ENCODE data around the gene TGFB2. TPM values are rescaled to one million over a fixed set of nuclear protein-coding genes. Genes with fewer than 3 reads are reported as not detected.

The TGFB2 gene
- total RNA-seq, 1 experiment from 2014 or later: 0.34 TPM

DNA sequence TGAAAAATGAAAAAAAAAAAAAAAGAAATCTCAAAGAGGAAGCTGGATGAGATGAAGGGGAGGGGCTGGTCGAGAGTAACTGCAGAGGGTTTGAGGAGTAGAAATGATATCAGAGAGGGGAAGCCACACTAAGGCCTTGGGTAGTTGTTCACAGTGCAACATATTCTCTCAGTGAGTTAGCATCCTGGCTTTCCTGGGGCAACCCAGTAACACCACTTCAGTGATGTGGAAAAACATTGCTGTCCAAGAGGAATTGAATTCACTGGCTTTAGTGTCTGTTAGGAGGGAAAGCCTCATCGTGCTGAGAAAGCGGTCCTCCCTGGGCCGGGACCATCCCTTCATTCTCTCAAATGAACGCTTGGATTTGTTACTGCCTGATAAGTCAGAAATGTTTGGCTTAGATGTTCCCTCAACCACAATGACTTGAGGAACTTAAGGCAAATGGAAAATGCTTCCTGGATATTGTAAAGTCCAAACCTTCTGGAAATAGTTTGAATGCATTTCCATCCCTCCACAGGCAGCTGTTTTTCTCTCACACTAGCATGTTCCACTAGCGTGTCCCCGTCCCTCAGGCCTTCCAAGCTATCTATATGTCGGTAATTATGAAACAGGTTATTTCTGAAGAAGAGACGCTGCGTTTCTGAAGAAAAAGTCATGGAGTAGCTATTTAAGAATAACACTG is 12.2 kb downstream of the TGFB2 start:
- H3K79me2 ChIP-seq (ENCODE audit: insufficient read depth, low read length): no peaks in the 10 kb centered on the region
- no peak overlapping the region for H3K4me3 ChIP-seq (replicated peaks in 1 of 2; ENCODE audit: low read depth in 1 of 2, low read length in 2 of 2)
- ChIA-PET POLR2A (no interaction called here), RAD21 (ENCODE audit: low non-redundant PET in 1 of 2, low total read pairs in 2 of 2, uncharacterized antibody in 2 of 2, unreplicated experiment in 2 of 2) (no interaction called here), CTCF (interaction anchor here (1.1 kb wide), 1 partner anchor 166 kb away, joined by 3 read pairs; no protein-coding TSS in a partner anchor)
- H3K4me2 ChIP-seq (ENCODE audit: low read length): no peak overlapping the region
- no peak for TF ChIP-seq JUND (IDR thresholded peaks at IDR 0.05)
- no peak for TF ChIP-seq TCF7L2 (IDR thresholded peaks at IDR 0.05; ENCODE audit: borderline replicate concordance, extremely low read depth, insufficient read depth, insufficient read length)
- TF ChIP-seq, protein P1, sequence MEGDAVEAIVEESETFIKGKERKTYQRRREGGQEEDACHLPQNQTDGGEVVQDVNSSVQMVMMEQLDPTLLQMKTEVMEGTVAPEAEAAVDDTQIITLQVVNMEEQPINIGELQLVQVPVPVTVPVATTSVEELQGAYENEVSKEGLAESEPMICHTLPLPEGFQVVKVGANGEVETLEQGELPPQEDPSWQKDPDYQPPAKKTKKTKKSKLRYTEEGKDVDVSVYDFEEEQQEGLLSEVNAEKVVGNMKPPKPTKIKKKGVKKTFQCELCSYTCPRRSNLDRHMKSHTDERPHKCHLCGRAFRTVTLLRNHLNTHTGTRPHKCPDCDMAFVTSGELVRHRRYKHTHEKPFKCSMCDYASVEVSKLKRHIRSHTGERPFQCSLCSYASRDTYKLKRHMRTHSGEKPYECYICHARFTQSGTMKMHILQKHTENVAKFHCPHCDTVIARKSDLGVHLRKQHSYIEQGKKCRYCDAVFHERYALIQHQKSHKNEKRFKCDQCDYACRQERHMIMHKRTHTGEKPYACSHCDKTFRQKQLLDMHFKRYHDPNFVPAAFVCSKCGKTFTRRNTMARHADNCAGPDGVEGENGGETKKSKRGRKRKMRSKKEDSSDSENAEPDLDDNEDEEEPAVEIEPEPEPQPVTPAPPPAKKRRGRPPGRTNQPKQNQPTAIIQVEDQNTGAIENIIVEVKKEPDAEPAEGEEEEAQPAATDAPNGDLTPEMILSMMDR (IDR thresholded peaks at IDR 0.05 in 2 of 3, conservative IDR thresholded peaks at IDR 0.05 in 1 of 3; ENCODE audit: borderline replicate concordance in 1 of 3, insufficient read depth in 1 of 3, low read depth in 2 of 3, low read length in 2 of 3): no peak
- TF ChIP-seq, protein P2, sequence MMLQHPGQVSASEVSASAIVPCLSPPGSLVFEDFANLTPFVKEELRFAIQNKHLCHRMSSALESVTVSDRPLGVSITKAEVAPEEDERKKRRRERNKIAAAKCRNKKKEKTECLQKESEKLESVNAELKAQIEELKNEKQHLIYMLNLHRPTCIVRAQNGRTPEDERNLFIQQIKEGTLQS (IDR thresholded peaks at IDR 0.05): no peak
- TF ChIP-seq, protein P3, sequence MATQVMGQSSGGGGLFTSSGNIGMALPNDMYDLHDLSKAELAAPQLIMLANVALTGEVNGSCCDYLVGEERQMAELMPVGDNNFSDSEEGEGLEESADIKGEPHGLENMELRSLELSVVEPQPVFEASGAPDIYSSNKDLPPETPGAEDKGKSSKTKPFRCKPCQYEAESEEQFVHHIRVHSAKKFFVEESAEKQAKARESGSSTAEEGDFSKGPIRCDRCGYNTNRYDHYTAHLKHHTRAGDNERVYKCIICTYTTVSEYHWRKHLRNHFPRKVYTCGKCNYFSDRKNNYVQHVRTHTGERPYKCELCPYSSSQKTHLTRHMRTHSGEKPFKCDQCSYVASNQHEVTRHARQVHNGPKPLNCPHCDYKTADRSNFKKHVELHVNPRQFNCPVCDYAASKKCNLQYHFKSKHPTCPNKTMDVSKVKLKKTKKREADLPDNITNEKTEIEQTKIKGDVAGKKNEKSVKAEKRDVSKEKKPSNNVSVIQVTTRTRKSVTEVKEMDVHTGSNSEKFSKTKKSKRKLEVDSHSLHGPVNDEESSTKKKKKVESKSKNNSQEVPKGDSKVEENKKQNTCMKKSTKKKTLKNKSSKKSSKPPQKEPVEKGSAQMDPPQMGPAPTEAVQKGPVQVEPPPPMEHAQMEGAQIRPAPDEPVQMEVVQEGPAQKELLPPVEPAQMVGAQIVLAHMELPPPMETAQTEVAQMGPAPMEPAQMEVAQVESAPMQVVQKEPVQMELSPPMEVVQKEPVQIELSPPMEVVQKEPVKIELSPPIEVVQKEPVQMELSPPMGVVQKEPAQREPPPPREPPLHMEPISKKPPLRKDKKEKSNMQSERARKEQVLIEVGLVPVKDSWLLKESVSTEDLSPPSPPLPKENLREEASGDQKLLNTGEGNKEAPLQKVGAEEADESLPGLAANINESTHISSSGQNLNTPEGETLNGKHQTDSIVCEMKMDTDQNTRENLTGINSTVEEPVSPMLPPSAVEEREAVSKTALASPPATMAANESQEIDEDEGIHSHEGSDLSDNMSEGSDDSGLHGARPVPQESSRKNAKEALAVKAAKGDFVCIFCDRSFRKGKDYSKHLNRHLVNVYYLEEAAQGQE (IDR thresholded peaks at IDR 0.05; ENCODE audit: low read depth): no peak
- TF ChIP-seq ZFX (IDR thresholded peaks at IDR 0.05): no peak
- TF ChIP-seq, protein P4, sequence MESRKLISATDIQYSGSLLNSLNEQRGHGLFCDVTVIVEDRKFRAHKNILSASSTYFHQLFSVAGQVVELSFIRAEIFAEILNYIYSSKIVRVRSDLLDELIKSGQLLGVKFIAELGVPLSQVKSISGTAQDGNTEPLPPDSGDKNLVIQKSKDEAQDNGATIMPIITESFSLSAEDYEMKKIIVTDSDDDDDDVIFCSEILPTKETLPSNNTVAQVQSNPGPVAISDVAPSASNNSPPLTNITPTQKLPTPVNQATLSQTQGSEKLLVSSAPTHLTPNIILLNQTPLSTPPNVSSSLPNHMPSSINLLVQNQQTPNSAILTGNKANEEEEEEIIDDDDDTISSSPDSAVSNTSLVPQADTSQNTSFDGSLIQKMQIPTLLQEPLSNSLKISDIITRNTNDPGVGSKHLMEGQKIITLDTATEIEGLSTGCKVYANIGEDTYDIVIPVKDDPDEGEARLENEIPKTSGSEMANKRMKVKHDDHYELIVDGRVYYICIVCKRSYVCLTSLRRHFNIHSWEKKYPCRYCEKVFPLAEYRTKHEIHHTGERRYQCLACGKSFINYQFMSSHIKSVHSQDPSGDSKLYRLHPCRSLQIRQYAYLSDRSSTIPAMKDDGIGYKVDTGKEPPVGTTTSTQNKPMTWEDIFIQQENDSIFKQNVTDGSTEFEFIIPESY (IDR thresholded peaks at IDR 0.05; ENCODE audit: extremely low read depth, insufficient replicate concordance, low read length): no peak
- no peak for TF ChIP-seq SIN3A (IDR thresholded peaks at IDR 0.05; ENCODE audit: low read depth)
- TF ChIP-seq YY1 (IDR thresholded peaks at IDR 0.05; ENCODE audit: extremely low read depth, insufficient replicate concordance, low read depth, low read length): no peak
- TF ChIP-seq CEBPB (IDR thresholded peaks at IDR 0.05; ENCODE audit: low read depth): no peak
- no peak for TF ChIP-seq EGR1 (IDR thresholded peaks at IDR 0.05; ENCODE audit: low read depth)
- no peak for TF ChIP-seq POLR2A (IDR thresholded peaks at IDR 0.05; ENCODE audit: borderline replicate concordance, extremely low read depth, insufficient read depth, insufficient read length)
- no peak for TF ChIP-seq EZH2phosphoT487 (IDR thresholded peaks at IDR 0.05; ENCODE audit: borderline replicate concordance)
- no peak for TF ChIP-seq POLR2AphosphoS5 (IDR thresholded peaks at IDR 0.05; ENCODE audit: low read depth, low read length)
- no peak for TF ChIP-seq FOSL1 (IDR thresholded peaks at IDR 0.05; ENCODE audit: low read depth)
- TF ChIP-seq RAD21 (IDR thresholded peaks at IDR 0.05; ENCODE audit: low read depth): no peak
- no peak for TF ChIP-seq EZH2 (IDR thresholded peaks at IDR 0.05)
- TF ChIP-seq SRF (IDR thresholded peaks at IDR 0.05; ENCODE audit: low read depth): no peak
- no peaks in the 10 kb centered on the region for H3K27me3 ChIP-seq (ENCODE audit: insufficient read depth, low read length)
- no peak overlapping the region for H3K9ac ChIP-seq (ENCODE audit: low read length)
- H3K27ac ChIP-seq (ENCODE audit: low read depth, low read length): no peak overlapping the region
- no peaks in the 10 kb centered on the region for H3K36me3 ChIP-seq (ENCODE audit: control insufficient read depth in 1 of 2, insufficient read depth in 2 of 2, low read length in 2 of 2)
- no peak for DNase-seq (ENCODE audit: low read depth, low spot score)
- no peaks in the 10 kb centered on the region for H4K20me1 ChIP-seq (ENCODE audit: insufficient read depth)
- H2AFZ ChIP-seq (ENCODE audit: low read depth, low read length, poor library complexity, severe bottlenecking): no peak overlapping the region
- peaks cover 14 to 15% of the 10 kb centered on the region in 2 experiments; a peak in 3 of 4 replicates for H3K4me1 ChIP-seq (ENCODE audit: control insufficient read depth in 1 of 2, insufficient read depth in 2 of 2, low read length in 2 of 2)
- no peaks in the 10 kb centered on the region for H3K9me3 ChIP-seq (ENCODE audit: control insufficient read depth in 1 of 2, insufficient read depth in 1 of 2, low read depth in 1 of 2, low read length in 2 of 2)
- no peak for ATAC-seq
- no peaks in the 10 kb centered on the region for H3K9me2 ChIP-seq (ENCODE audit: insufficient read depth)
- no TSS peak for BruUV-seq (replicated peaks)
- intact Hi-C loops (cut with micrococcal nuclease): no loop called here
